ENCODE data around the gene EML5.

DNA sequence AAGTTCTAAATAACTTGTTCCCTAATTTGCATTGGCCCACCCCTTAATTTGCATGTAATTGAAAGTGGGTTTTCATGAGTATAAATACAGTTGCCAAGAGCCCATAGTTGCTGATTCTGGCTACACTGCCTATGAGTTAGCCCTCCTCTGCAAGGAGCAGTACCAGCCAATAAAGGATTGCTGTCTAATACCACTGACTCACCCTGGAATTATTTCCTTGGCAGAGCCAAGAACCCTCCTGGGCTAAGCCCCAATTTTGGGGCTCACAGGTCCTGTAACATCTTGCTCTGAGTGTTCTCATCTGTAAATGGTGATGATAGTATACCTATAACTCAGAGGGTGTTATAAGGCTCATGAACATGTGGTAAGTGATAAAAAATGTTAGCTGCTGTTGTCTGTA lies 38.5 kb upstream of the EML5 start:
- TF ChIP-seq, protein P1, sequence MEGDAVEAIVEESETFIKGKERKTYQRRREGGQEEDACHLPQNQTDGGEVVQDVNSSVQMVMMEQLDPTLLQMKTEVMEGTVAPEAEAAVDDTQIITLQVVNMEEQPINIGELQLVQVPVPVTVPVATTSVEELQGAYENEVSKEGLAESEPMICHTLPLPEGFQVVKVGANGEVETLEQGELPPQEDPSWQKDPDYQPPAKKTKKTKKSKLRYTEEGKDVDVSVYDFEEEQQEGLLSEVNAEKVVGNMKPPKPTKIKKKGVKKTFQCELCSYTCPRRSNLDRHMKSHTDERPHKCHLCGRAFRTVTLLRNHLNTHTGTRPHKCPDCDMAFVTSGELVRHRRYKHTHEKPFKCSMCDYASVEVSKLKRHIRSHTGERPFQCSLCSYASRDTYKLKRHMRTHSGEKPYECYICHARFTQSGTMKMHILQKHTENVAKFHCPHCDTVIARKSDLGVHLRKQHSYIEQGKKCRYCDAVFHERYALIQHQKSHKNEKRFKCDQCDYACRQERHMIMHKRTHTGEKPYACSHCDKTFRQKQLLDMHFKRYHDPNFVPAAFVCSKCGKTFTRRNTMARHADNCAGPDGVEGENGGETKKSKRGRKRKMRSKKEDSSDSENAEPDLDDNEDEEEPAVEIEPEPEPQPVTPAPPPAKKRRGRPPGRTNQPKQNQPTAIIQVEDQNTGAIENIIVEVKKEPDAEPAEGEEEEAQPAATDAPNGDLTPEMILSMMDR (IDR thresholded peaks at IDR 0.05; ENCODE audit: insufficient read depth, low read length, poor library complexity, severe bottlenecking) = no peak
- no peak for TF ChIP-seq EZH2phosphoT487 (conservative IDR thresholded peaks at IDR 0.05; ENCODE audit: low read length)

Data from SU-DHL-6 (cell line).